B cell (primary cell): ENCODE measurements around the gene PARP12.

Experiments
- EZH2 ChIP-seq: IDR thresholded peaks from 2 replicates; pipeline ENCODE4 v1.6.1; 2012; ENCODE audit warnings: borderline replicate concordance, low read depth, mild to moderate bottlenecking, moderate library complexity, low read length; ENCODE audit not compliant: insufficient read depth, poor library complexity, severe bottlenecking
- TF ChIP-seq, protein P1 (sequence below): fragments of 200-600 bp; IDR thresholded peaks from one replicate; pipeline ENCODE4 v1.8.0; 2022; ENCODE audit warnings: antibody characterized with exemption, mild to moderate bottlenecking

DNA sequence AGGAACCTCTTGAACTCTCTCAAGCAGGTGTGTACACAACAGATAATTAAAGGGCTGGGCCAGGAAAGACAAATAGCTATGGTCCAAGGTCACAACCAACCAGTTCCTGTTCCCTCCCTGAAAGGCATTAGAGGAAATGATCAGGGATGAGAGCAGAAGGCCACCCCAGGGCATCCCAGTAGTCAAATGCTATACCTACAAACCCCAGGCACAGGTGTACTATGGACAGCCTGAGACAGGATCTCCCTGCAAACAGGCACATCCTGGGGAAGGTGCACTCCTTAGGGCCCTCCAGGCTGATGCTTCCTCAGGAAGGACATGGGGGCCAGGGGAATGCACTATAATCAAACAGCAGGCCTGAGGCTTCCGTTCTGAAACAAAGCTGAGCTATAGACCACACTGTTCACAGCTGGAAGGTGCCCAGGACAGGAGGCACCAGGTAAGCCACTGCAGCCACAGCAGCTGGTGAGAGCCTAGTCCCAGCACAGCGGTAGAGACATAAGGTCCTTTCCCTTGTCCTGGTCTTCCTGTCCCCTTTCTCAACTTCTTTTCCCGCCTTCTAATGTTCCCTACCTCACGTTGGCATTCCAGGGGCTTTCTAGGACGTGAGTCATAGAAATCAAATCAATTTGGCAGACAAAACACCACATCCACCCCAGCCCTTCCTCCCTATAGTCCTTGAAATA is 13.3 kb downstream of the PARP12 start:
- TF ChIP-seq, protein P1, sequence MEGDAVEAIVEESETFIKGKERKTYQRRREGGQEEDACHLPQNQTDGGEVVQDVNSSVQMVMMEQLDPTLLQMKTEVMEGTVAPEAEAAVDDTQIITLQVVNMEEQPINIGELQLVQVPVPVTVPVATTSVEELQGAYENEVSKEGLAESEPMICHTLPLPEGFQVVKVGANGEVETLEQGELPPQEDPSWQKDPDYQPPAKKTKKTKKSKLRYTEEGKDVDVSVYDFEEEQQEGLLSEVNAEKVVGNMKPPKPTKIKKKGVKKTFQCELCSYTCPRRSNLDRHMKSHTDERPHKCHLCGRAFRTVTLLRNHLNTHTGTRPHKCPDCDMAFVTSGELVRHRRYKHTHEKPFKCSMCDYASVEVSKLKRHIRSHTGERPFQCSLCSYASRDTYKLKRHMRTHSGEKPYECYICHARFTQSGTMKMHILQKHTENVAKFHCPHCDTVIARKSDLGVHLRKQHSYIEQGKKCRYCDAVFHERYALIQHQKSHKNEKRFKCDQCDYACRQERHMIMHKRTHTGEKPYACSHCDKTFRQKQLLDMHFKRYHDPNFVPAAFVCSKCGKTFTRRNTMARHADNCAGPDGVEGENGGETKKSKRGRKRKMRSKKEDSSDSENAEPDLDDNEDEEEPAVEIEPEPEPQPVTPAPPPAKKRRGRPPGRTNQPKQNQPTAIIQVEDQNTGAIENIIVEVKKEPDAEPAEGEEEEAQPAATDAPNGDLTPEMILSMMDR, result no peak
- TF ChIP-seq EZH2, result no peak
